Measurements from ENCODE around the gene REN.

The REN gene

DNA sequence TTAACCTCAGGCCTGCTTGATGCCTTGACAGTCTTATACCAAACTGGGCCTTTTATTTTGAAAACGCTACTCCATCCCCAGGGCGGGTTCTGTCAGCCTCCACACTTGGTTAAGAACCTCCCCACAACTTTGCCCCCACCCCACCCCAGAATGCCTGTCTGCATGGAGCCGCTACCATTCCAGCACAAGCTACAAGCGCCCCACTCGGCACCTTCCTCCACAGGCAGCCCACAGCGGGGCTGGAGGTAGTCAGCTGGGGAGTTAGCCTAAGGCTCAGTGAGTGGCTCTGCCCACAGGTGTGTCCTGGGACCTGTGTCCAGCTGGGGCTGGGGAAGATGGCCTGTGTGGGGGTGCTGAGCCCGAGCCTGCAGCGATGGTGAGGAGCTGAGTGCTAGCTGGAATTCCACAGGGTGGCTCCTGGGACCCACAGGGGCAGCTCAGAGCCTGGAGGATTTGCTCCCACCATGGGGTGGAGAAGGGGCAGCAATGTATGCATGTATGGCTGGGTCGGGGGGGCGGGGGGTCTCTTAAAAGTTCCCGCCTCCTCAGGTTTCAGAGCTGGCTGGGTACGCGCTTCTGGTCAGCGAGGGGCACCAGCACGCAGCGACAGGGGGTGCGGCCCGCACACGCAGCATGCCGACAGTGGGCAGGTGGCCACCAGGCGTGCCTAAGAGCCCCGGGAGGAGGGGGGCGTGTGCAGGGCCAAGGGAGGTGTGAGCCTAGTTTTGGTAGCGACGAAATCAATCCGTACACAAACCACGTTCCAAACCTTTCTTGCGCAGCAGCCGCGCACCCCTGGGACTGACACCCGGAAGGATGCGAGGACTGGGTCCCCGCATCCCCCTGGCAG is 15.2 kb downstream of the REN start:
- Histone ChIP-seq H3K9ac (ENCODE audit: low read length) (peak overlapping the region; percentile 59), H3K4me1 (ENCODE audit: control insufficient read depth, insufficient read depth, low read length) (peaks cover 6% of the 10 kb centered on the region), H3K4me3 (ENCODE audit: low read length) (peak overlapping the region; percentile 78), H3K36me3 (ENCODE audit: control insufficient read depth, insufficient read depth, low read length, severe bottlenecking) (no peaks in the 10 kb centered on the region), H3K9me3 (ENCODE audit: control insufficient read depth, low read length) (no peaks in the 10 kb centered on the region), H3K27me3 (replicated peaks; ENCODE audit: control insufficient read depth, insufficient read depth, low read length) (peaks cover 25% of the 10 kb centered on the region)
- peak; percentile 4 for DNase-seq (ENCODE audit: low read depth)

GRCh38 chr1:204149635-204150565 is 16.2 kb downstream of the REN start:
- Histone ChIP-seq H3K4me1 (ENCODE audit: control insufficient read depth, insufficient read depth, low read length) (peaks cover 6% of the 10 kb centered on the region), H3K36me3 (ENCODE audit: control insufficient read depth, insufficient read depth, low read length, severe bottlenecking) (no peaks in the 10 kb centered on the region), H3K9me3 (ENCODE audit: control insufficient read depth, low read length) (no peaks in the 10 kb centered on the region), H3K9ac (ENCODE audit: low read length) (no peak overlapping the region), H3K4me3 (ENCODE audit: low read length) (no peak overlapping the region), H3K27me3 (replicated peaks; ENCODE audit: control insufficient read depth, insufficient read depth, low read length) (peaks cover 15% of the 10 kb centered on the region)
- DNase-seq (ENCODE audit: low read depth) = peak; percentile 15

DNA sequence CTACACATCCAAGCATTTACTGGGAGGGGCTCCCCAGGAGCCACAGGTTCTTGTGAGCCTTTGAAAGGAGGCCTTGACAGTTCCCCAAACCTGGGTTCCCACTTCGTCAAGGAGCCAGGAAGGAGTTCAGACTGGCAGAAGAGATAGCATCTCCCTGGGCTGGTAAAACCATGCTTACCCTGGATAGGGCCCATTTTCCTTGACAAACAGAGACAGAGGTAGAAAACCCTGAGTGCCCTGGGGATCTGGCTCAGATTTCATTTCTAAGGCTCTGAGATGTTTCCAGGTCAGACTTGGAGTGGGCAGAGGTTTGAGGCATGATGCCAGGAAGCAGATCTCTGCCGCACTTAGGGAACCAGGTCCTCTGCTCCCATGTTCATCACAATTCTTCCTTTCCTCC is 17.0 kb downstream of the REN start:
- no peak overlapping the region for H3K9ac ChIP-seq (ENCODE audit: low read length)
- peaks cover 6% of the 10 kb centered on the region for H3K4me1 ChIP-seq (ENCODE audit: control insufficient read depth, insufficient read depth, low read length)
- H3K9me3 ChIP-seq (ENCODE audit: control insufficient read depth, low read length) = no peaks in the 10 kb centered on the region
- peak; percentile 8 for DNase-seq (ENCODE audit: low read depth)
- peaks cover 7% of the 10 kb centered on the region for H3K27me3 ChIP-seq (replicated peaks; ENCODE audit: control insufficient read depth, insufficient read depth, low read length)
- H3K36me3 ChIP-seq (ENCODE audit: control insufficient read depth, insufficient read depth, low read length, severe bottlenecking) = no peaks in the 10 kb centered on the region
- no peak overlapping the region for H3K4me3 ChIP-seq (ENCODE audit: low read length)

DNA sequence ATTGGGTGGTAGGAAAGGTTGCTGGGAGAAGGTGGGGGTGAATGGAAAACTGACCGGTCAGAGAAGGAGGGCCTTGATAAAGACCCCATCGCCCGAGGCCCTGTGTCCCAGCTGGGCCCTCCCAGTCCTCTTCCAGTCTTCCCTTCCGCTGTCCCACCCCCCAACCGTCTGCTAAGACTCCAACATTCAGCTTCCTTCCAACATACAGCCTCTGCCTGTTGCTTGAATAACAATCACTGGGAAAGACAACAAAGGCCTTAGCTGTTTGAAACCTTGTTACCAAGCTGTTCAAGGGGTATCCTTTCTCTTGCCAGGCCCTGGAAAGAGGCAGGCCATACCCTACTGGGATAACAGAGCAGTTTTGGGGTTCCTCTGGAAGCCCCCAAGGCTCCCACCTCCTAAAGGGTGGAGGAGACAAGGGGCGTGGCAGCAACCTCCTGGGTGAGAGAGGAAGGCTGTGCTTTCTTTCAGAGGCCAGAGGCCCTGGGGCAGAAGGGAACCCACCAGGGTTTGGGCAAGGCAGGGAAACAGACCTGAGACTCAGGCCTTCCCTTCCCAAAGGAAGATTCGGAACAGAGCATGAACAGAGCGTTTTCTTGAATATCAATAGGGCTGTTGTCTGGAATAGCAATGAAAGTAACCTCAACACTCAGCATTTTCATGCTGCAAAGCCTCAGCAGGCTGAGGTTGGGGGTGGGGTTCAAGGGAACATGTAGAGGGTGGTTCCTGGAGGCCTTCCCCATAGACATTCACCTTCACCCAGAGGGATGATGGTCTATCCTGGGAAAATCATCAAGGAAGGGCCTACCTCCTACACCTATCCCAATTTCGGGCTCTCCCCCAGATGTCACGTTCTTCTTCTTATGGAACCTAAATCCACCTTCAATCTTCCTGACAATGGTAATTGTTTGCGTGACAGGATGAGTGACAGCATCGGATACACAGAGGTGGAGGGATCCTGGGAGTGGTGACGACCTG is 18.4 kb downstream of the REN start:
- H3K4me1 ChIP-seq (ENCODE audit: control insufficient read depth, insufficient read depth, low read length) = peaks cover 6% of the 10 kb centered on the region
- no peak overlapping the region for H3K9ac ChIP-seq (ENCODE audit: low read length)
- no peak for DNase-seq (ENCODE audit: low read depth)
- no peaks in the 10 kb centered on the region for H3K36me3 ChIP-seq (ENCODE audit: control insufficient read depth, insufficient read depth, low read length, severe bottlenecking)
- no peak overlapping the region for H3K4me3 ChIP-seq (ENCODE audit: low read length)
- no peaks in the 10 kb centered on the region for H3K9me3 ChIP-seq (ENCODE audit: control insufficient read depth, low read length)
- no peaks in the 10 kb centered on the region for H3K27me3 ChIP-seq (replicated peaks; ENCODE audit: control insufficient read depth, insufficient read depth, low read length)

- H3K4me3 ChIP-seq (ENCODE audit: low read length) = no peak overlapping the region
- peaks cover 4% of the 10 kb centered on the region for H3K27me3 ChIP-seq (replicated peaks; ENCODE audit: control insufficient read depth, insufficient read depth, low read length)
- H3K4me1 ChIP-seq (ENCODE audit: control insufficient read depth, insufficient read depth, low read length) = peaks cover 6% of the 10 kb centered on the region
- H3K9ac ChIP-seq (ENCODE audit: low read length) = no peak overlapping the region
- DNase-seq (ENCODE audit: low read depth) = no peak
- no peaks in the 10 kb centered on the region for H3K36me3 ChIP-seq (ENCODE audit: control insufficient read depth, insufficient read depth, low read length, severe bottlenecking)
- no peaks in the 10 kb centered on the region for H3K9me3 ChIP-seq (ENCODE audit: control insufficient read depth, low read length)
Observed at GRCh38 chr1:204146965-204147364, 19.2 kb downstream of the REN start.

GRCh38 chr1:204146309-204146708 is 19.8 kb downstream of the REN start:
- no peak for DNase-seq (ENCODE audit: low read depth)
- Histone ChIP-seq H3K4me3 (ENCODE audit: low read length) (no peak overlapping the region), H3K9ac (ENCODE audit: low read length) (no peak overlapping the region), H3K36me3 (ENCODE audit: control insufficient read depth, insufficient read depth, low read length, severe bottlenecking) (no peaks in the 10 kb centered on the region), H3K9me3 (ENCODE audit: control insufficient read depth, low read length) (no peaks in the 10 kb centered on the region), H3K4me1 (ENCODE audit: control insufficient read depth, insufficient read depth, low read length) (peaks cover 6% of the 10 kb centered on the region), H3K27me3 (replicated peaks; ENCODE audit: control insufficient read depth, insufficient read depth, low read length) (peaks cover 11% of the 10 kb centered on the region)

GRCh38 chr1:204145033-204145504 is 21.1 kb downstream of the REN start:
- peaks cover 16% of the 10 kb centered on the region for H3K27me3 ChIP-seq (replicated peaks; ENCODE audit: control insufficient read depth, insufficient read depth, low read length)
- DNase-seq (ENCODE audit: low read depth) = no peak
- H3K9ac ChIP-seq (ENCODE audit: low read length) = no peak overlapping the region
- H3K4me1 ChIP-seq (ENCODE audit: control insufficient read depth, insufficient read depth, low read length) = peaks cover 1% of the 10 kb centered on the region
- no peaks in the 10 kb centered on the region for H3K9me3 ChIP-seq (ENCODE audit: control insufficient read depth, low read length)
- no peak overlapping the region for H3K4me3 ChIP-seq (ENCODE audit: low read length)
- no peaks in the 10 kb centered on the region for H3K36me3 ChIP-seq (ENCODE audit: control insufficient read depth, insufficient read depth, low read length, severe bottlenecking)

- Histone ChIP-seq H3K9me3 (ENCODE audit: control insufficient read depth, low read length) (no peaks in the 10 kb centered on the region), H3K36me3 (ENCODE audit: control insufficient read depth, insufficient read depth, low read length, severe bottlenecking) (peaks cover 2% of the 10 kb centered on the region), H3K4me3 (ENCODE audit: low read length) (no peak overlapping the region), H3K9ac (ENCODE audit: low read length) (no peak overlapping the region), H3K27me3 (replicated peaks; ENCODE audit: control insufficient read depth, insufficient read depth, low read length) (peaks cover 23% of the 10 kb centered on the region), H3K4me1 (ENCODE audit: control insufficient read depth, insufficient read depth, low read length) (no peaks in the 10 kb centered on the region)
- no peak for DNase-seq (ENCODE audit: low read depth)
Observed at GRCh38 chr1:204143276-204144041, 22.7 kb downstream of the REN start.

DNA sequence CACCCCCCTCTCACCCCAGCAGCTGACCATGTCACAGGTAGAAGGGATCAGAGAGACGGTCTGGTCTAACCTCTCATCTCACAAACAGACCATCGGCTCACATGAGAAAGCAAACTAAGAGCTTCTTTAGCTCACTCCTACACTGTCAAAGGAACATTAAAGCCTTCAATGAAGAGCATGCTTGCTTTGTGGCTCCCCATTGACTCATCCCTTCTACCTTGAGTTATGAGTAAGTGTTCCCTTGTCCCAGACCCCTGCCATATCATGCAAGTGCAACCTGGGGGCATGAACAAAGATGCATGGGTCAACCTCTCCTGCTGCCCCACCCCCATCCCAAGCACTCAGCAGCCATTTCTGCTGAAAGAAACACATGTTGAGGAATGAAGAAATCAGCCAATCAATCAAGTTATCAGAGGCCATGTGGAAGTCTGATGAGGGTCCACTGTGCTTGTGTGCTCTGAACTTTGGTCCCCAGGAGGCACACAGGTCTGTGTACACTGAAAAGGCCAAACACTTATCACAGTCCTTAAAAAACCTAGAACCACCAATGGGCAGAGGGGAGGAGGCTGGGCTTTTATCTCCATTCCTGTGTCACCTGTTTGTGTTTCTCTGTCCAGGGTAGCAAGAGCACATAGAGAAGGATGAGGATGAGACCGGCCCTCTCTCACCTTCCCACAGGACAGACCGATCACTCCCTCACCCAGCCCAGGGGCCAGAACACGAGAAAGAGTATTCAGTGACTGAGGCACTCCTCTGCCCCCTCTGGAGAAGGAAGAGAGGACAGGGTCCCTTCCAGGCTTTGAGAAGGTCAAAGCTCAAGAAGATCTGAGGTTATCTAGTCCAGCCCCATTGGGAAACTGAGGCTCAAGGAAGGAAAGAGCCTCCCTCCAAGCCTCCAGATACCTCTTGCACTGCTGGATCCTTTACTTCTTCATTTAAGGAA is 23.8 kb downstream of the REN start:
- DNase-seq (ENCODE audit: low read depth) = no peak
- Histone ChIP-seq H3K36me3 (ENCODE audit: control insufficient read depth, insufficient read depth, low read length, severe bottlenecking) (peaks cover 3% of the 10 kb centered on the region), H3K4me3 (ENCODE audit: low read length) (no peak overlapping the region), H3K9me3 (ENCODE audit: control insufficient read depth, low read length) (no peaks in the 10 kb centered on the region), H3K4me1 (ENCODE audit: control insufficient read depth, insufficient read depth, low read length) (no peaks in the 10 kb centered on the region), H3K9ac (ENCODE audit: low read length) (no peak overlapping the region), H3K27me3 (replicated peaks; ENCODE audit: control insufficient read depth, insufficient read depth, low read length) (peaks cover 23% of the 10 kb centered on the region)
